A172 (cell line): ENCODE data around the gene NAP1L4. TPM values are rescaled to one million over a fixed set of nuclear protein-coding genes. Genes with fewer than 3 reads are reported as not detected.

Experiments
- DNase-seq: peaks from one replicate; pipeline ENCODE4 v3.0.0-alpha.2; 2015; ENCODE audit warnings: low spot score
- total RNA-seq: library from RNA; depleted of rRNA; stranded (reverse); fragments of >200 nt; shearing (Covaris generic); gene quantifications from 2 replicates; pipeline ENCODE4 v1.2.3, GENCODE V29; 2014; rRNA removed

Gene NAP1L4, protein sequence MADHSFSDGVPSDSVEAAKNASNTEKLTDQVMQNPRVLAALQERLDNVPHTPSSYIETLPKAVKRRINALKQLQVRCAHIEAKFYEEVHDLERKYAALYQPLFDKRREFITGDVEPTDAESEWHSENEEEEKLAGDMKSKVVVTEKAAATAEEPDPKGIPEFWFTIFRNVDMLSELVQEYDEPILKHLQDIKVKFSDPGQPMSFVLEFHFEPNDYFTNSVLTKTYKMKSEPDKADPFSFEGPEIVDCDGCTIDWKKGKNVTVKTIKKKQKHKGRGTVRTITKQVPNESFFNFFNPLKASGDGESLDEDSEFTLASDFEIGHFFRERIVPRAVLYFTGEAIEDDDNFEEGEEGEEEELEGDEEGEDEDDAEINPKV
- 149 and 162 TPM in 2 replicates for total RNA-seq

DNA sequence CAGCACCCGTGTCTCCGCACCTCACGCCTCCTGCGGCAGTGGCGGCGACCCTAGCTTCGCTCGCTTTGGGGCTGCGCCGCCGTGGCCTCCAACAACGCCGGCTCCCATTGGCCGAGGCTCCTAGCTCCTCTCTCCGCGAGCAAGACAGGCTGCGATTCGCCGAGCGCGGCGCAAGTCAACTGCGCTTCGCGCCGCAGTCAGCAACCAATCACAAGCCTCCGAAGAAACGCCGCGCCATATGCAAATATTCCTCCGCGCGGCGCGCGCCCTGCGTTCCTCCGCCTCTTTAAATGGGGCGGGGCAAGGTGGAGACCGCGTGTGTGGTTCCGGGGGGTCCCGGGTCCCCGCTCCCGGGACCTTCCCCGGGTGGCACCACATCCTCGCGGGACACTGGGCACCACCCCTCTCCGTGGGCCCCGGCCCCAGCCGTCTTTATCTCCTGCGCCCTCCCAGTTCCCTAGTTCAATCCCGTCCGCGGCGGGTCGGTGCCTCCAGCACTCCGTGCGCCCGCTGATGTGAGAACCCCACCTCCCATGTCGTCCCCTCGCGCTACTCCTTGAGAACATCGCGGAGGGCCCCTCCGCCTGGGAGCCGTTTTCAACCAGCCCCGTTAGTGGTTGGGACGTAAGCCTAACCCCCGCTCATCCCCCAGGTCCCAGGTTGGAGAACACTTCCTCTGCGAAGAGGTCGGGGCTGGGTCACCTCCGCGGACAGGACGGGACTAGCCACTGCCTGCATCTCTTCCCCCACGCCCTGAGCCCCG, at the start of gene NAP1L4:
TSS of gene NAP1L4 (minus strand) at position 96 of the 763 bp plus-strand sequence. CDS start 13,109 bp downstream, outside the sequence.
- peak; percentile 95 for DNase-seq

DNA sequence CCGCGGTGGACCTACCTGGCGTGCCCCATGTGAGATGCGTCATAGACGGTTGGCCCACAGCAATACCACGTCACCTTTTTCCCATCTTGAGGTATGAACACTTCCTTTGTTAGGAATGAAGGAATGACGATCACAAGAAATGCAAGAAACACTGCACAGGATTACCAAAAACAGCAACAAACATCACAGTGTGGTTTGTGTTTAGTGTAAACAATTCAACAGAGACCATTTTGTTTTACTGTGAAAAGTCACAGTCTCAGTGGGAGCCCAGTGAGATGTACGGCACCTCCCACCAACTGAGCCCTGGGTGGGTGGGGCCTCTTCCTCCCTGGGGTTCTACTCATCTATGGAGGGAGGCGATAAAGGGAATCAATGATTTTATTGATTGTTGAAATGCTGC, 48.8 kb upstream of the NAP1L4 start:
- no peak for DNase-seq

DNA sequence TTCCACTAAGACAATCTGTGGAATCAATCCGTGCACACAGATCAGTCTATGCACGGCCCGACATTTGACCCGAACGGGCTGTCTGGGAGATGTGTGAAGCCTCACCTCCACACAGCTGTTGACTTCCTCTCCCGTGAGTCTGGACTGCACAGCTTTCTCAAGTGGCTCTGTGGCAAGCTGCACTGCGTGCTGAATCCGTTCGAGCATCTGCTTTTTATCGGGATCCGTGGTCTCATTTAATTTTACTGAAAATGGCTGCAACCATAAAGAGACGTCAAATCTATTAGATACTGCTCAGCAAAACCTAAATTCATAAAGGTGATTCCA, 45.8 kb upstream of the NAP1L4 start:
- DNase-seq, result no peak

DNA sequence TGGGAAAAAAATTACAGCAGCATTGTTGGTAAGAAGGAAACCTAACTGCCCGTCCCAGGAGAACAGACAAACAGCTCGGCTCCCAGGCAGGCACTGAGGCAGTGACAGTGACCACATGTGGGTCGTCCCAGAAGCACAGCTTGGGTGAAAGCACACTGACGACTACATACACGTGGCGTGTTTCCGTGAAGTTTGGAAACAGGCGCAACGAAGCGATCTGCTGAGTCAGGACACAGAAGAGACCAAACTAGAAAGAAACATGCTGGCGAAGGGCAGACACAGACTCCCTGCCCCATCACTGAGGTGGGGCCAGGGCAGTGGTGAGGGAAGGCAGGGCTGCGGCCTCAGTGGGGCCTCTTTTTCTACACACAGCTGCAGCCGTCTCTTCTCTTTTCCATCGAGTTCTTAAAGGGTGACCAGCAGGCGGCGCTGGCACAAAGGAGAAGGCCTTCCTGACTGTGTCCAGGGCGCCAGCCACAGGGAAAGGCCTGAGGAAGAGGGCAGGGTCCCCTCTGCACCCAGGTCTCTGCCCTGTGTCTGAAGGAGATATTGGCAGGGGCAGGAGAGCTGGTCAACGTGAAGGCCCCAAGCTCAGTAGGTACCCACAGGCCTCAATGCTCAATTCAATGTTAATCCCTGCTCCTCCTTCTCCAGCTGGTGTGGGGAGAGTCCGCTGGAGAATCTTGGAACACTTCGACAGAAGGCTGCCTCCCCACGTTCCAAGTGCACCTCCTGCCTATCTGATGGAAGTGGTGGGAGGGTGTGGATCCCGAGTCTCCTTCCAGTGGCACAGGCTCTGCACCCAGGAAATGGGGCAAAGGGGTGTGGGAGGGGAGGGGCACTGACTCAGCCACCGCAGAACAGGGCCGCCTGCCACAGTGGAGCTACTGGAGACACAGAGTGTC, 45.2 kb upstream of the NAP1L4 start:
- DNase-seq, result peak; percentile 85

DNA sequence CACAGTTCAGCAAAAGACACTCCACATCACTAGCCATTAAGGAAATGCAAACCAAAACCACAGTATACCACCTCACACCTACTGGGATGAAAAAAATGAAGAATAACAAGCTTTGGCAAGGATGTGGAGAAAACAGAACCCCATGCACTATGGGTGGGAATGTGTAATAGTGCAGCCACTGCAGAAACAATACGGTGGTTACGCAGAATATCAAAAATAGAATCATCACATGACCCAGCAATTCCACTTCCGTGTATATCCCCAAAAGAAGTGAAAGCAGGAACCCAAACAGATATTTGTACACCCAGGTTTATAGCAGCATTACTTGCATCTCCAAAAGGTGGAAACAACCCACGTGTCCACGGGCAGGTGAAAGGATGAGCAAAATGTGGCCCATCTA, 44.3 kb upstream of the NAP1L4 start:
- no peak for DNase-seq

DNA sequence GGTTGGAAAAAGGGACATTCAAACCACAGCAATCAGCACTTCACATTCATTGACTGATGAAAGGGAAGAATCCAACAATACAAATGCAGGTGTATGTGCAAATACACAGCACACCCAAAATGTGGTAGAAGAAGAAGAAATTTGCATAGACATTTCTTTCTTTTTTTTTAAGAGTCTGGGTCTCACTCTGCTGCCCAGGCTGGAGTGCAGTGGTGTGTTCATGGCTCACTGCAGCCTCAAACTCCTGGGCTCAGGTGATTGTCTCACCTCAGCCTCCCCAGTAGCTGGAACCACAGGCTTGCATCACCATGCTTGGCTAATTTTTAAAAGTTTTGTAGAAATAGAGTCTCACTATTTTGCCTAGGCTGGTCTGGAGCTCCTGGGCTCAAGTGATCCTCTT, 43.2 kb upstream of the NAP1L4 start:
- no peak for DNase-seq

DNA sequence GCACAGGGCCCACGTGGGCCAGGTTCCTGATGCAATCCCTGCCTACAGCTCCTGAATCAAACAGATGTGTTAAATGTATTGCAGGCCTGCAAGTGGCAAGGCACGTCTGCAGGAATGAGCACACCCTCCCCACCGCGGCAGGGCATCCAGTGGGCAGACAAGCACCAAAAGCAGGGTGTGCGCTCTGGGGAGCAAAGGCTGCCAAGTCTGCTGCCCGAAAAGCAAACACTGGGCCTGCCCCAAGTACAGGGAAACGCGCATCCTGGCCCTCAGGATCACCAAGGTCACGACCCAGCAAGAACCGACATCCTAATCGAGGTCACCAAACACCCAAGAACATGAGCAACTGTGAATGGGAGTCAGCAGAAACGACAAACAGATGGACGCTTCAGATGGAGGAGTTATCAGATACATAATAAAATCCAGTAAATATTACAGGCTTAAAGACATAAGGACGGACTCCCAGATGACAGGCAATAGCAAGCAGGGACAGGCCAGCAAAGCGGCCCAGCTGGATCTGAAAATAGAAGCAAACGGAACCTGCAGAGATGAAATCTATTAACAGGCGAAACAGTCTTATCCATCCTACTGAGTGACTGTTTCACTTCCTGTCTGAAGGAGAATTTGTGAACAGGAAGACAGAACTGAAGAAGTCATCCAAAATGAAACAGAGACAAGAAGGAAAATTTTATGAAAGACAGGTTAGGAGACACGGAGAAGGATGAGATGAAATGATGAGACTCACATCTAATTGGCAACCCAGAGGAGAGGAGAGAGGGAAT, 38.4 kb upstream of the NAP1L4 start:
- no peak for DNase-seq

DNA sequence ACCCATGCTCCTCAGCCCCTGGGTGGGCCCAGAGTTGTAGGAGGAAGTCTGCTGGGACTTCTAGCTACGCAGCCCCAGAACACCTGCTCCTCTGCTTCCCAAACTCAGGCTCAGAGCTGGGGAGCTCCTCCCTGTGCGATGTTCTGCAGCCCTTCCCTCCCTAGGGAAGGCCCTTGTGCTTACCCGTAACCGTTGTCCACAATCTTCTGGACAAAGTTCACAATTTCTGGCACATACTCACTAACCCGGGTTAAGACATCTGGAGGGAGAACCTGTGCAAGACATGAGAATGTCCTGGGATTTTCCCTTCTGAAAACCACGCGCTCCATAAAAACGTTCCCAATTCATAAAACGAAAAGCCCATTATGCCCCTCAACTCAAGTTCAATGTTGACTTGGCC, 36.7 kb upstream of the NAP1L4 start:
- DNase-seq, result no peak

DNA sequence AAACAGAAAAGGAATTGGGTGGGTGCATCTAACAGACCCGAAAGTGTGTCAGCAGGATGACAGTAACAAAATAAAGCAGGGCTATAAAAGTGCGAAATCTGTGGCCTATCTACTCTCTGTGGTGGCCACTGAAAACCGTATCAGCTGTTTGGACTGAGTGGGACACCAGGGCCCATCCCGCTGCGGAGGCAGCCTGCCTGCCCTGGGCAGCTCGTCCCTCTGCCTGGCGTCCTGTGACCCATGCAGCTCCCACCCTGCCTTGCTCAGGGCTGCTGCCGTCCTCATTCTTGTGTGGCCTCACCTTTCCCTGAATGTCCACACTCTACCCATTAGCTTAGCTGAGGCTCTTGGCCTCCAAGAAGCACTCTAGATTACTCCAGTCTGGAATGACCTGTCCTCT, 34.7 kb upstream of the NAP1L4 start:
- no peak for DNase-seq

DNA sequence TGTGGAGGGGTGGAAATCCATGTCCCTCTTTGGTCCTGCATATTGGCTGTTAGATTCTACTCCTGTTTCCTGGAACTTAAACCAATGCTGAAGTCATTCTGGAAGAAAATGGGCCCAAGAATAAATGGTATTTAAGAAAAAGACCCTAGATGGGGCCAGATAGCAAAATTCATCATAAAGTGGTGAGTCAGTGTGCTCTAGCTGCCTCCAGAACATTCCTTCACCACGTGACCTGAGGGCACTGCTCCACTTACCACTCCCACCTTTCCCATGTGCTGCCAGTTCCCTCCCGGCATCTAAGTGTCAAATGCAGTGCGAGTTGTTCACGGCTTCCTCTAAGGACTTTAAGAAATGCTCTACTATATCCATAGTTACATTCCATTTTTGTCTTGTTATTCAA, 30.9 kb upstream of the NAP1L4 start:
- peak; percentile 61 for DNase-seq

DNA sequence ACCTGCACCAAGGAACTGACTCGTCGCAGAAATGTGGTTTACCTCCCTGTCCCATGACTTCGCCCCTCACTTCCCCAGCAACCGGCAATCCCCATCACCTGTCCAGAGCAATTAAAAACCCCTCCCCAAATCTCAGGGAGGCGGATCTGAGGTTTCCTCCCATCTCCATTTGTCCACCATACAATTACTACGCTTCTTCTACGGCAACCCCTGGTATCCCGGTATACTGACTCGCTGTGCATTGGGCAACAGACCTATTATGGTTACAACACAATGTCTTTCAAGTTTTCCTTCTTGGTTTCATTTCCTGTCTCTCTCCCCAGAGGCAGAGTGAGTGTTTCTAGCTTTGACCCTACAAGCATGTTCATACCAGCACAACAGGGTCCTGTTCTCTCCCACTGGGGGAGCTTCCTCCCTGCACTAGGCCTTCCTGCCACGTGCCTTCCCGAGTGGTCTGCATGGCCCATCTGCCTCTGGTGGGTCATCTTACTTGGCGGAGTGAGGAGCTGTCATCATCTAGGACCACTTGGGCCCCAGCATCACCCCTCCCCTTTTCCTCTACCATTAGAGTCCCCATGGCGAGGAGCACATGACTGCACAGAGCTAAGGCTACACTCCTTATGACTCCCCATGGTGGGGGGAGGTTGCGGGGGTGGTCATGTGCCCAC, 30.3 kb upstream of the NAP1L4 start:
- peak; percentile 42 for DNase-seq

DNA sequence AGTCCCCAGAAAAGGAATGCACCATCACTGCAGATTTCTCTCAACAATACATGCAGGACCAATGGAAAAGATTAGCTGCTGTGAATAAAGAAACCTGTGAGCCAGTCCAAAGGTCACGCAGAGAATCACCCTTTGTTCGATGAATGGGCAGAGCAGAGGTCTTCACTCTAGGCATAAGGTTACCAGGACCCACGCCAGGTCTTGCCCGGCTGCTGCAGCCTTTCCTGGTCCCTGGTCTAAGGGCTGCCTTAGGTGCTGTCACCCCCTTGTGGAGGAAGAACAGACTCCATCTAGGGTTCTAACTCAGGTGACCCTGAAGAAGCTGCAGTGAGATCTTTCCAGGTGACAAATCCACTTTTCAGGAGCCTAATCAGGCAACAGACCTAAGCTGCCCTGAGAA, 29.0 kb upstream of the NAP1L4 start:
- DNase-seq, result peak; percentile 46

DNA sequence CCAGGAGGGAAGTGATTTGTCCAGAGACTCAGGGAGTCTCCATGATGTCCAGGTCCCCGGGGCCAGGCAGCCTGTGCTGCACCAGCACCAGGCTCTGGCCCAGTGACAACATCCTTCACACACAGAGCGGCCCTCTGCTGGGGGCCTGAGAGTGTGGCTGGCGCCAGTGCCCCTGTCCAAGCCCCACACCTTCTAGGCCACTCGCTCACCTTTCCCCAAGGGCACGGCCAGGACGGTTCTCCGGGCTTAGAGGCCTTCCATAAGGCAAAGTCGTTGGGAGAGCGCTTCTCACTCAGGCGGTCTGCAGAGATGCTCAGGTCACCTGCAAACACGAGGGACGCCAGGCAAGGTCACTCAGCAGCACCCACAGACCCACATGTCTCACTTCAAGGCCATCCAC, 27.9 kb upstream of the NAP1L4 start:
- no peak for DNase-seq

DNA sequence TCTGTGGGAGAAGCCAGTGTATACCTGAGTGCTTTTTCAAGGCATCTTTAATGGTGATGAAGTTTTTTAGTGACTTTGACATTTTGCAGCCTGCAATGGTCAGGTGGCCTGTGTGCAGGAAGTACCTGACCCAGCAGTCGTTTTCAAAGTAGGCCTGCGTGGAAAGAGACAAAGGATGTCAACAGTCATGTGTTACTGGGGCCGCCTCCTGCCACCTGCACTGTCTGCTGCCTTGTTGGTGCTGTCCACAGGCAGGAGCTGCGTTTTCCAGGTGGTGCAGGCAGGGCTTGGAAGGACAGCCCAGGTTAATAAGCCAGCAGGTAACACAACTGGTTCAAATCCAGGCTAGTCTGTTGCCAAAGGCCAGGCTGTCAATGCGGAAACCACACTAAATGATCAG, 26.5 kb upstream of the NAP1L4 start:
- DNase-seq, result no peak

DNA sequence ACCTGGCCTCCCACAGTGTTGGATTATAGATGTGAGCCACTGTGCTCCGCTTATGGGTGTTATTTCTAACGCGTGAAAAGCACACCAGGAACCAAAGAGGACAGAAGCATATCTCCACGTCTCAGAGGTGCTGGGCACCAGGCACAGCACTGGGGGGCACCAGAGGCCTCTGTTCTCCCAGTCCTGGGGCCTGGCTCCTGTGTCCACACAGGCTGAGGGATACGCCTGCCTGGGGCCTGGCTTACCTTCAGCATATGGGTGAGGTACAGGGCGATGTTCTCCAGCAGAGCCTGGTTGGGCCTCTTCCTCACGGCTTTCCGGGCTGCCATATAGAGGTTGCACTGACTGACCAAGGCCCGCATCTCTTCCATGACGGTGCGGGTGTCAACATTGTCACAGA, 24.7 kb upstream of the NAP1L4 start:
- no peak for DNase-seq

DNA sequence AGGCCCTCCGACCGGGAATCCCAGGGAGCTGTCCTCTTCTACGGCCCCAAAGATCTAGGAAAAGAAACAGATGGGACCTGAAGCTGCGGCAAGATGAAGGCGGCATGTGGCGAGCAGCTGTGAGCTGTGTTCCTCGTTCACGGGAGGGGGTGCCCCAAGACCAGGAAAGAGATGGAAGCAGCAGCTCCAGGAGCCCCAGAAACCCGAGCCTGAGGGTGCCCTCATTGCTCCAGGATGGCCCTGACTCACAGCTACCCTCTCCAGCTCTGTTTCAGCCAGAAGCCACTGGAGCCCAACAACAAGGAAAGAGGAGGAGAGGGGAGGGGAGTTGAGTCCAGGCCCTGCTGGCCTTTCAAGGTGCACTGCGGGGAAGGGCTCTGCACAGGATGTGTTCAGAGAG, 23.7 kb upstream of the NAP1L4 start:
- DNase-seq, result no peak

DNA sequence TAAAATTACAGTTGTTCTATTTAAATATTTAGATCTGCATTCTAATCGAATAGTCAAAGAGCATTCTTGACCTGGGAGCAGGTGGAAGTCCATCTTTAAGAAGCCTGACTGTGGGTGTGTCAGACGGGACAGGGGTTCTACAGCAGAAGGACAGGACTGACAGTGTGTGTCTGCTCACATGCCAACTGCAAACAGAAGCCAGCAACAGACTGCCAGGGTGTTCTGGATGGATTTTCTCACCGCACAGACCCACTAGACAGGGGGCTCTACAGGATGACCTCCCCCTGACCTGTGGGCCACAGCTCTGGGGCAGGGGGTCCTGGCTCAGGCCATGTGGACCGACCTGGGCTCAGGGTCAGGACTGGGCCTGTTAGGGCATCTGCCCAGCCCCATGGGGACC, 22.8 kb upstream of the NAP1L4 start:
- no peak for DNase-seq

DNA sequence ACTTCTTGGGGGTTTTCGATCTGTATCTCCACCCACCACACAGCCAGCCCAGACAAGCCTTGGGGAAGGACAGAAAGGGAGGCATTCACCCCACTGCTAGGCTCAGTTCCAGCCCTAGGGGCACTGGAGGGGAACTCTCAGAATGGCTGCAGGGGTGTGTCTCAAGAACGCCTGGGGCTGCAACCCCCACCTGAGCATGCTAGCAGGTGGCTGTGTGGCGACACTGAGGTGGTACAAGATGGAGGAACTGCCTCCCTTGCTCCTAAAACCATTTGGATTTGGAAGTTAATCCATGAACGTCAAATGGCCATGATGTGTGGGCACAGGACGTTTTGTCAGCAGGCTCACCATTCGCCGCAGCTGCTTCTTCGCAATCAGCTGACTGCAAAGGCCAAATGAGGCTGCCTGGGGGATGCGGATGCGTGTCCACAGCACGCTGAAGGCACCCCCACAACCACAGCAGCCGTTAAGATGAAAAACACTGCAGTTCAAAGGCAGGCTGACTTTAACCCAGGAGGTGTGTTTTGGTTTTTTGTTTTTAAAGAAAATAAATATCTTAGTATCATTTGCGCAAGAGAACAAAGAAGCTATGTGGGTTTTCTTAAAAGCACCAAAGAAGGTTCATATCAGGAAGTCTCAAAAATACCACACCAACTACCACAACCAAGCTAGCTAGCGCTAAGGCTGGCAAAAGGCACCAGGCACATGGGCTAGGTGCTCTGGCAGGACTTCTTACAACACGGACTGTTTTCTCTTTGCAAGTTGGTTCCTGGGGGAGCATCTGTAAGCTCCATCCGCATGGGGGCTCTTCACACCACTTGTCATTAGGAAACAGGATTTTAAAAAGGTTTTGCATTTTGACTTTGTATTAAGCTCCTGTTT, 22.2 kb upstream of the NAP1L4 start:
- DNase-seq, result no peak

DNA sequence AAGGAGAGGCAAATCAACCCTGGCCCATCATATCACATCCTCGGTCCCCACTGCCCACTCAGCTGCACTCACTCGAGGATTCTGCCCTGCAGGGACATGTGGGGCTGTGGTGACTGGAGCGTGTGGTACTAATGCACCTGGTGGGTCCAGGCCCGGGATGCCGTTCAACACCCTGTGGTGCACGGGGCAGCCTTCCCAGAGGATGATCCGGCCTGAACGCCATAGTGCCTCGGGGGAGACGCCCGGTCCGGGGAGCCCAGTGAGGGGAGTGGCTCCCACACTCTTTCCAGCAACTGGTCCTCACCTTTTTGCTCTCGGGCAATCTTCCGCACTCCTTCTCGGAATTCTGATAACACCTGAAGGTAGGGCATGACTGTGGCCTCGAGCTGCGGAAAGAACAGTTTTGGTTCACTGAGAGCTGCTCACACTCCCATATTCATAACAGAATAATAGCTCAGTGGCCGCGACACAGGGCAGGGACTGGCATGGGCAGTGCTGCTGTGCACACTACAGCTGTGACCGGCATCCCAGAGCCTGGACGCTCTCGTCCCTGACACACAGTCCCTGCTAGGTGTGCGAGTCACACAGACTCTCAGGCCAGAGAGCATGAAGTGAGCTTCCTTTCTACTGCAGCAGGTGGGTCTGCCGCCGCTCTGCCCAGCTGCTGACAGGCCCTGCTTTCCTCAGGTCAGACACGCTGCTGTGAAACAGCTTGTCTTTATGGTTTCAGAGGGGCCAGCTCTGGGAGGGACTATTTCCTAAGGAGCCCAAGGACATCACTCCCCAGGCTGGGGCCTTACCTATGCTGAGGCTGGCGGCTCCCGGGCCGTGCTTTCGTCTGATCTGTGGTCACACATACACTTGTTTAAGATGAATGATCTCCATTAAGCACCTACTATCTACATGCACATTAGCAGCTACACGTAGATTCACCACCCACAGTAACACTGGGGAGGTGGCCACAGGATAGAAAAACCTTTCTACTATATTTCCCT, 20.1 kb upstream of the NAP1L4 start:
- no peak for DNase-seq
